GM12878 (cell line): ENCODE results near the gene EFHD1. TPM values are rescaled to one million over a fixed set of nuclear protein-coding genes. Genes with fewer than 3 reads are reported as not detected.

Experiments used
- BCL3 ChIP-seq: IDR thresholded peaks from 2 replicates; pipeline ENCODE4 v1.6.1; 2011; ENCODE audit warnings: borderline replicate concordance, low read depth, mild to moderate bottlenecking, moderate library complexity, low read length; ENCODE audit not compliant: insufficient read depth, poor library complexity, severe bottlenecking
- CBFB ChIP-seq: IDR thresholded peaks from 2 replicates; pipeline ENCODE4 v1.6.1; 2016; ENCODE audit warnings: antibody characterized with exemption, low read depth
- CEBPZ ChIP-seq: fragments of 150-350 bp; IDR thresholded peaks from 2 replicates; pipeline ENCODE4 v1.6.1; 2016; ENCODE audit warnings: low read depth, low read length
- CHD4 ChIP-seq: fragments of 200-600 bp; sonication (generic); IDR thresholded peaks from 2 replicates; pipeline ENCODE4 v1.6.1; 2016; ENCODE audit warnings: mild to moderate bottlenecking
- CTCF ChIP-seq, 3 experiments: IDR thresholded peaks in 2 of 3; conservative IDR thresholded peaks in 1 of 3; 2 replicates each; pipeline ENCODE4 v1.5.1; 2011; ENCODE audit warnings: low read depth in 3 of 3, low read length in 3 of 3, mild to moderate bottlenecking in 3 of 3, control low read depth in 2 of 3, moderate library complexity in 2 of 3, inconsistent platforms in 1 of 3, mixed read lengths in 1 of 3; ENCODE audit not compliant: control insufficient read depth in 2 of 3, insufficient read depth in 1 of 3; ENCODE audit errors: extremely low read depth in 1 of 3
- E2F4 ChIP-seq: IDR thresholded peaks from 2 replicates; pipeline ENCODE4 v1.6.1; 2012; ENCODE audit warnings: low read depth, low read length, improper control_type of control experiment
- E4F1 ChIP-seq: fragments of 450-650 bp; IDR thresholded peaks from 2 replicates; pipeline ENCODE4 v1.6.1; 2018; ENCODE audit warnings: borderline replicate concordance, mild to moderate bottlenecking; ENCODE audit not compliant: partially characterized antibody
- IKZF2 ChIP-seq, 2 experiments: fragments of 450-650 bp; IDR thresholded peaks; 2 replicates each; pipeline ENCODE4 v1.6.1; 2017; ENCODE audit warnings: mild to moderate bottlenecking in 2 of 2, moderate library complexity in 2 of 2
- IRF4 ChIP-seq: IDR thresholded peaks from 2 replicates; pipeline ENCODE4 v1.6.1; 2011; ENCODE audit warnings: low read depth, low read length
- PML ChIP-seq: IDR thresholded peaks from 2 replicates; pipeline ENCODE4 v1.6.1; 2012; ENCODE audit warnings: low read length, inconsistent platforms
- POLR2AphosphoS2 ChIP-seq: IDR thresholded peaks from 2 replicates; pipeline ENCODE4 v1.6.1; 2011; ENCODE audit warnings: low read depth, mild to moderate bottlenecking, low read length, improper control_type of control experiment, moderate library complexity
- RFX5 ChIP-seq: IDR thresholded peaks from 2 replicates; pipeline ENCODE4 v1.6.1; 2011; ENCODE audit warnings: low read depth, low read length, improper control_type of control experiment
- SIX5 ChIP-seq: IDR thresholded peaks from 2 replicates; pipeline ENCODE4 v1.6.1; 2011; ENCODE audit warnings: mild to moderate bottlenecking, low read depth, low read length, moderate library complexity; ENCODE audit not compliant: severe bottlenecking
- SMAD5 ChIP-seq: IDR thresholded peaks from 2 replicates; pipeline ENCODE4 v1.6.1; 2016; ENCODE audit warnings: antibody characterized with exemption, low read depth
- SMARCA5 ChIP-seq: fragments of 450-650 bp; IDR thresholded peaks from 2 replicates; pipeline ENCODE4 v1.6.1; 2017; ENCODE audit warnings: mild to moderate bottlenecking
- SREBF2 ChIP-seq: IDR thresholded peaks from 2 replicates; pipeline ENCODE4 v1.6.1; 2012; ENCODE audit warnings: mild to moderate bottlenecking, low read length
- USF2 ChIP-seq: IDR thresholded peaks from 2 replicates; pipeline ENCODE4 v1.6.1; 2011; ENCODE audit warnings: low read depth, low read length, improper control_type of control experiment, borderline replicate concordance
- ZNF217 ChIP-seq: fragments of 450-650 bp; IDR thresholded peaks from 2 replicates; pipeline ENCODE4 v1.6.1; 2017; ENCODE audit warnings: antibody characterized with exemption, mild to moderate bottlenecking
- polyA plus RNA-seq, 11 experiments: library from polyadenylated mRNA; depleted of rRNA in 4 of 11; unstranded in 6 of 11; stranded (reverse) in 5 of 11; fragments of >200 nt; fragmentation: Nextera tagmentation in 4 of 11; fragmentation: Illumina TruSeq in 1 of 11; extraction: Ambion mirVana in 4 of 11; extraction: Trizol in 1 of 11; gene quantifications; 1 replicate in 1 of 11; 2 replicates in 10 of 11; pipeline versions ENCODE4 v1.2.1 to v1.2.3, GENCODE V29; 2011 to 2016; ENCODE audit warnings: inconsistent platforms in 2 of 11, missing spikeins in 2 of 11, low read depth in 1 of 11
- total RNA-seq, 4 experiments: library from RNA; depleted of rRNA in 3 of 4; stranded (reverse); fragments of >200 nt in 3 of 4; fragmentation: Illumina TruSeq in 1 of 4; extraction: Trizol in 1 of 4; gene quantifications; 2 replicates each; pipeline versions ENCODE4 v1.2.1 to v1.2.3, GENCODE V29; 2013 to 2021

EFHD1 gene
- total and polyA plus RNA-seq, 10 of the 15 experiments (the other 5 are each of a cell fraction or from before 2014, with no cell fraction given): 0.07 TPM; not detected in 9

GRCh38 chr2:232697059-232697806, 63.8 kb downstream of the EFHD1 start, which contains the start of gene GIGYF2 (continued):
- TF ChIP-seq CEBPZ: no peak
- TF ChIP-seq PML: no peak
- peak; percentile 54 to 76; a peak in 2 of 4 replicates for TF ChIP-seq IKZF2 (IDR thresholded peaks at IDR 0.05)
- TF ChIP-seq RFX5: no peak
- no peak for TF ChIP-seq CBFB
- TF ChIP-seq E2F4: no peak
- no peak for TF ChIP-seq E4F1
- peak; percentile 58; the same call in 1 of the 2 replicates for TF ChIP-seq SMARCA5
- TF ChIP-seq SREBF2: no peak
- TF ChIP-seq CHD4: no peak
- peak; percentile 36; the same call in 1 of the 2 replicates for TF ChIP-seq ZNF217
- TF ChIP-seq USF2: peak; percentile 86
- TF ChIP-seq SIX5: no peak
- no peak for TF ChIP-seq BCL3
- TF ChIP-seq SMAD5: no peak
- peak; percentile 63; the same call in 1 of the 2 replicates for TF ChIP-seq POLR2AphosphoS2
- no peak for TF ChIP-seq CTCF (IDR thresholded peaks at IDR 0.05 in 2 of 3, conservative IDR thresholded peaks at IDR 0.05 in 1 of 3; ENCODE audit: control insufficient read depth in 2 of 3, extremely low read depth in 1 of 3, insufficient read depth in 1 of 3, low read depth in 3 of 3, low read length in 3 of 3)
- TF ChIP-seq IRF4: no peak
